HEK293 (cell line): ENCODE results near the gene GPR158.

Experiments used
- CTCF ChIA-PET: fragments of 350-600 bp; formaldehyde crosslinking; extraction: SDS; loops from one replicate; lab custom pipeline; 2021; ENCODE audit warnings: antibody characterized with exemption; lab: Yijun Ruan, JAX
- POLR2A ChIA-PET: fragments of 300-600 bp; formaldehyde crosslinking; extraction: SDS; loops from one replicate; lab custom pipeline; 2020; ENCODE audit warnings: antibody characterized with exemption, inconsistent platforms; lab: Yijun Ruan, JAX
- H3K27ac ChIP-seq: fragments of 200-500 bp; sonication (Bioruptor generic); 2 replicates; pipeline ENCODE4 v1.5.1; 2014; ENCODE audit warnings: low read depth, low read length, control low read depth, inconsistent platforms; ENCODE audit errors: extremely low read depth
- H3K36me3 ChIP-seq, 2 experiments: fragments of 200-500 bp in 1 of 2; sonication (Bioruptor generic) in 1 of 2; 1 replicate in 1 of 2; 2 replicates in 1 of 2; pipeline ENCODE4 v1.5.1; 2014 to 2017; ENCODE audit warnings: inconsistent platforms in 2 of 2, low read length in 2 of 2; ENCODE audit not compliant: control insufficient read depth in 2 of 2, insufficient read depth in 1 of 2
- H3K4me1 ChIP-seq: fragments of 200-500 bp; sonication (Bioruptor generic); 2 replicates; pipeline ENCODE4 v1.5.1; 2014; ENCODE audit warnings: mild to moderate bottlenecking, low read length, inconsistent platforms; ENCODE audit not compliant: control insufficient read depth, insufficient read depth
- H3K4me3 ChIP-seq: 2 replicates; pipeline ENCODE4 v1.5.1; 2011; ENCODE audit warnings: low read depth, mild to moderate bottlenecking, control low read depth, low read length, moderate library complexity
- H3K9me3 ChIP-seq: fragments of 200-500 bp; sonication (Bioruptor generic); 2 replicates; pipeline ENCODE4 v1.5.1; 2014; ENCODE audit warnings: low read depth, low read length, inconsistent platforms; ENCODE audit not compliant: control insufficient read depth, insufficient read depth
- BCL11B ChIP-seq: fragments of 450-650 bp; formaldehyde crosslinking; IDR thresholded peaks from 2 replicates; pipeline ENCODE4 v1.5.1; 2016; ENCODE audit warnings: low read depth, missing biosample characterization, missing genetic modification characterization
- ELK4 ChIP-seq: IDR thresholded peaks from 2 replicates; pipeline ENCODE4 v1.6.1; 2011; ENCODE audit warnings: mild to moderate bottlenecking, low read depth, low read length, borderline replicate concordance
- OSR2 ChIP-seq: fragments of 450-650 bp; formaldehyde crosslinking; IDR thresholded peaks from 2 replicates; pipeline ENCODE4 v1.5.1; 2016; ENCODE audit warnings: missing biosample characterization, missing genetic modification characterization
- RBAK ChIP-seq: fragments of 450-650 bp; formaldehyde crosslinking; IDR thresholded peaks from 2 replicates; pipeline ENCODE4 v1.5.1; 2016; ENCODE audit warnings: missing biosample characterization, missing genetic modification characterization
- SCRT2 ChIP-seq: fragments of 450-650 bp; formaldehyde crosslinking; IDR thresholded peaks from 2 replicates; pipeline ENCODE4 v1.5.1; 2016; ENCODE audit warnings: missing biosample characterization, missing genetic modification characterization
- SP7 ChIP-seq: fragments of 450-650 bp; formaldehyde crosslinking; IDR thresholded peaks from 2 replicates; pipeline ENCODE4 v1.5.1; 2016; ENCODE audit warnings: missing biosample characterization, missing genetic modification characterization
- YY1 ChIP-seq: fragments of 450-650 bp; formaldehyde crosslinking; IDR thresholded peaks from 2 replicates; pipeline ENCODE4 v1.5.1; 2018; ENCODE audit warnings: missing biosample characterization, missing genetic modification characterization
- ZBTB11 ChIP-seq: fragments of 450-650 bp; formaldehyde crosslinking; conservative IDR thresholded peaks from 2 replicates; pipeline ENCODE4 v1.5.1; 2016; ENCODE audit warnings: low read depth, missing biosample characterization, missing genetic modification characterization
- ZNF10 ChIP-seq: fragments of 450-650 bp; formaldehyde crosslinking; IDR thresholded peaks from 2 replicates; pipeline ENCODE4 v1.5.1; 2017; ENCODE audit warnings: missing biosample characterization, missing genetic modification characterization
- ZNF2 ChIP-seq: fragments of 450-650 bp; formaldehyde crosslinking; IDR thresholded peaks from 2 replicates; pipeline ENCODE4 v1.5.1; 2016; ENCODE audit warnings: missing biosample characterization, missing genetic modification characterization
- ZNF26 ChIP-seq: fragments of 450-650 bp; formaldehyde crosslinking; IDR thresholded peaks from 2 replicates; pipeline ENCODE4 v1.5.1; 2016; ENCODE audit warnings: missing biosample characterization, missing genetic modification characterization
- ZNF292 ChIP-seq: fragments of 450-650 bp; formaldehyde crosslinking; IDR thresholded peaks from 2 replicates; pipeline ENCODE4 v1.5.1; 2016; ENCODE audit warnings: low read depth, missing biosample characterization, missing genetic modification characterization, borderline replicate concordance
- ZNF335 ChIP-seq: fragments of 450-650 bp; formaldehyde crosslinking; conservative IDR thresholded peaks from 2 replicates; pipeline ENCODE4 v1.5.1; 2016; ENCODE audit warnings: missing biosample characterization, missing genetic modification characterization
- ZNF341 ChIP-seq: fragments of 450-650 bp; formaldehyde crosslinking; IDR thresholded peaks from 2 replicates; pipeline ENCODE4; 2016; ENCODE audit warnings: low read depth, missing biosample characterization, missing genetic modification characterization
- ZNF350 ChIP-seq: fragments of 450-650 bp; formaldehyde crosslinking; IDR thresholded peaks from 2 replicates; pipeline ENCODE4 v1.5.0; 2017; ENCODE audit warnings: missing biosample characterization, mild to moderate bottlenecking, missing genetic modification characterization
- ZNF354C ChIP-seq: fragments of 450-650 bp; formaldehyde crosslinking; IDR thresholded peaks from 2 replicates; pipeline ENCODE4 v1.5.1; 2016; ENCODE audit warnings: missing biosample characterization, missing genetic modification characterization, low read depth, borderline replicate concordance
- ZNF48 ChIP-seq: fragments of 450-650 bp; formaldehyde crosslinking; IDR thresholded peaks from 2 replicates; pipeline ENCODE4 v1.5.1; 2016; ENCODE audit warnings: missing biosample characterization, missing genetic modification characterization
- ZNF670 ChIP-seq: fragments of 450-650 bp; formaldehyde crosslinking; IDR thresholded peaks from 2 replicates; pipeline ENCODE4 v1.5.1; 2016; ENCODE audit warnings: missing biosample characterization, missing genetic modification characterization, low read depth
- ZSCAN18 ChIP-seq: fragments of 450-650 bp; formaldehyde crosslinking; IDR thresholded peaks from 2 replicates; pipeline ENCODE4 v1.5.1; 2016; ENCODE audit warnings: missing biosample characterization, missing genetic modification characterization
- TF ChIP-seq, protein P1 (sequence below): fragments of 450-650 bp; formaldehyde crosslinking; IDR thresholded peaks from 2 replicates; pipeline ENCODE4 v1.5.1; 2016; ENCODE audit warnings: missing biosample characterization, missing genetic modification characterization

GPR158 gene

DNA sequence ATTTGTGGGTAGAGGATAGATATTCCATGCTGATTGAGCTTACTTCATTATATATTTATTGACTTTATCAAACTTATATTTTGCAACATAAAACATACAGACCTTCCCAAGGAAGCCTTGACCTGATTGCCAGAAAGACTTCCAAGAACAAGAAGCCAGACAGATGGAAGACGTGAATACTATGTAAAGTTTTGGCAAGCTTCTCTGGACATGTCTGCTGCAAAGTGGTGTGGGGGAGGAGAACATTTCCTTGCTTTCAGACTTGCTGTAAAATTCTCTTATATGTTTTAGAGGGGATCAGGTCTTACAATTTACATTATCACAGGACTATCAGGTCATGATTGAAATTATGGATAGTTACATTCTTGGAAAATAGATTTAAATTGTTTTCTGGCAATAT is 23.4 kb downstream of the GPR158 start:
- POLR2A ChIA-PET, result no interaction called here

DNA sequence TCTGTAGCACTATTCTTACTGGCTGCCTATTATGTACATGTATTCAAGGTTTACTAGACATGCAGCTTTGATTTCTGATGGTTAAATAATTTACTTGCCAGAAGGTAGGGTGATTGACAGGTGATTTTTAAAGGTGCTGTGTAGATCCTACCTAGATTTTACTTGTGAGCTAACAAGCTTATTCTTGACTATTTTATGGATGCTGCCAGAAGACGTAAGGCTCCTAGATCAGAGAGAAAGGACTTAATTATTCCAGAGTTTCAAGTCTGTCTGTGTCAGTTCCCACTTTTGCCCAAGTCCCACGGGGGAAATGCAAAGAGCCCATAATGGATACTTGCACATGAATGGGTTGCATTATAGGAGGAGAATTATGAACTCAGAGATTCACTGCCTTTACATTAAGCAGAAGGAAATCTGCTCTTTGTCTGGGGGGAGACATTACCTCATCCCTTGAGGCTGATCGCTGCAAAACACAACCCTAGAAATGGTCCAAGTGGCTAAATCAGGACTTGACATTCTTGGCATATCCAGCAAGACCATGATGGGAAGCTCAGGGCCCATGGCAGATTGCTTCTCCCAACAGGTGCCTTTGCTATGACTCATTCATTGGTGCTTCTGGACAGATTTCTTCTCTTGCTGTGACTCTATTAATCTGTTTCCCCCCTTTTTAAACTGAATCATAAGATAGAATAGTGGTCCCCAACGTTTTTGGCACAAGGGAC is 32.1 kb downstream of the GPR158 start:
- no peaks in the 10 kb centered on the region for H3K4me1 ChIP-seq
- CTCF ChIA-PET, result interaction anchor here (0.8 kb wide), 1 partner anchor 20 kb away, joined by 4 read pairs; no protein-coding TSS in a partner anchor
- H3K27ac ChIP-seq, result no peak overlapping the region
- TF ChIP-seq ZNF354C (tag by site-specific recombination) (no peak), ZNF48 (tag by site-specific recombination) (no peak), ZNF26 (tag by site-specific recombination) (no peak), ZNF670 (no peak), SCRT2 (tag by site-specific recombination) (0 out of 2 replicates have a peak, but pooled peaks have one; percentile 13), ZBTB11 (no peak), OSR2 (tag by site-specific recombination) (no peak)
- TF ChIP-seq, all 188 proteins: peak for 1
- Histone ChIP-seq H3K36me3 (no peaks in the 10 kb centered on the region), H3K9me3 (no peaks in the 10 kb centered on the region), H3K4me3 (no peak overlapping the region)
- POLR2A ChIA-PET, result no interaction called here

More for the DNA sequence above, 23.4 kb downstream of the GPR158 start:
- Histone ChIP-seq H3K4me1 (no peaks in the 10 kb centered on the region), H3K4me3 (no peak overlapping the region), H3K9me3 (no peaks in the 10 kb centered on the region), H3K27ac (no peak overlapping the region), H3K36me3 (no peaks in the 10 kb centered on the region)
- CTCF ChIA-PET, result interaction anchor here (0.6 kb wide), 1 partner anchor 155 kb away, joined by 6 read pairs; no protein-coding TSS in a partner anchor
- TF ChIP-seq ELK4 (no peak), ZNF10 (tag by site-specific recombination) (no peak), ZNF350 (tag by site-specific recombination) (no peak), ZNF2 (tag by site-specific recombination) (no peak), ZNF335 (tag by site-specific recombination) (no peak), ZNF341 (tag by site-specific recombination) (no peak), YY1 (tag by site-specific recombination) (no peak), RBAK (tag by site-specific recombination) (no peak), ZNF292 (tag by site-specific recombination) (no peak), BCL11B (tag by site-specific recombination) (no peak), SP7 (tag by site-specific recombination) (no peak), ZSCAN18 (tag by site-specific recombination) (no peak)
- TF ChIP-seq, protein P1, sequence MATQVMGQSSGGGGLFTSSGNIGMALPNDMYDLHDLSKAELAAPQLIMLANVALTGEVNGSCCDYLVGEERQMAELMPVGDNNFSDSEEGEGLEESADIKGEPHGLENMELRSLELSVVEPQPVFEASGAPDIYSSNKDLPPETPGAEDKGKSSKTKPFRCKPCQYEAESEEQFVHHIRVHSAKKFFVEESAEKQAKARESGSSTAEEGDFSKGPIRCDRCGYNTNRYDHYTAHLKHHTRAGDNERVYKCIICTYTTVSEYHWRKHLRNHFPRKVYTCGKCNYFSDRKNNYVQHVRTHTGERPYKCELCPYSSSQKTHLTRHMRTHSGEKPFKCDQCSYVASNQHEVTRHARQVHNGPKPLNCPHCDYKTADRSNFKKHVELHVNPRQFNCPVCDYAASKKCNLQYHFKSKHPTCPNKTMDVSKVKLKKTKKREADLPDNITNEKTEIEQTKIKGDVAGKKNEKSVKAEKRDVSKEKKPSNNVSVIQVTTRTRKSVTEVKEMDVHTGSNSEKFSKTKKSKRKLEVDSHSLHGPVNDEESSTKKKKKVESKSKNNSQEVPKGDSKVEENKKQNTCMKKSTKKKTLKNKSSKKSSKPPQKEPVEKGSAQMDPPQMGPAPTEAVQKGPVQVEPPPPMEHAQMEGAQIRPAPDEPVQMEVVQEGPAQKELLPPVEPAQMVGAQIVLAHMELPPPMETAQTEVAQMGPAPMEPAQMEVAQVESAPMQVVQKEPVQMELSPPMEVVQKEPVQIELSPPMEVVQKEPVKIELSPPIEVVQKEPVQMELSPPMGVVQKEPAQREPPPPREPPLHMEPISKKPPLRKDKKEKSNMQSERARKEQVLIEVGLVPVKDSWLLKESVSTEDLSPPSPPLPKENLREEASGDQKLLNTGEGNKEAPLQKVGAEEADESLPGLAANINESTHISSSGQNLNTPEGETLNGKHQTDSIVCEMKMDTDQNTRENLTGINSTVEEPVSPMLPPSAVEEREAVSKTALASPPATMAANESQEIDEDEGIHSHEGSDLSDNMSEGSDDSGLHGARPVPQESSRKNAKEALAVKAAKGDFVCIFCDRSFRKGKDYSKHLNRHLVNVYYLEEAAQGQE (tag by site-specific recombination), result no peak
